ENCODE measurements around the gene CDK6.

Gene CDK6

GRCh38 chr7:92681633-92682032 lies 154.7 kb downstream of the CDK6 start:
- TF ChIP-seq SP1 (IDR thresholded peaks at IDR 0.05): no peak
- TF ChIP-seq CTBP1 (IDR thresholded peaks at IDR 0.05; ENCODE audit: borderline replicate concordance): no peak
- no peak for TF ChIP-seq TARDBP (IDR thresholded peaks at IDR 0.05)
- TF ChIP-seq ZNF384 (IDR thresholded peaks at IDR 0.05): no peak
- no peak for TF ChIP-seq FOXK2 (IDR thresholded peaks at IDR 0.05)
- TF ChIP-seq PKNOX1 (IDR thresholded peaks at IDR 0.05): no peak
- no peak for TF ChIP-seq BHLHE40 (IDR thresholded peaks at IDR 0.05; ENCODE audit: borderline replicate concordance)
- TF ChIP-seq FOXM1 (IDR thresholded peaks at IDR 0.05; ENCODE audit: borderline replicate concordance): no peak
- TF ChIP-seq LEF1 (IDR thresholded peaks at IDR 0.05; ENCODE audit: borderline replicate concordance): no peak
- no peak for TF ChIP-seq NFRKB (IDR thresholded peaks at IDR 0.05)
- TF ChIP-seq HDGF (IDR thresholded peaks at IDR 0.05; ENCODE audit: borderline replicate concordance): no peak
- ChIA-PET CTCF (no interaction called here), POLR2A (no interaction called here)
- no peak for DNase-seq (ENCODE audit: extremely low spot score)

- TF ChIP-seq HDGF (IDR thresholded peaks at IDR 0.05; ENCODE audit: borderline replicate concordance): no peak
- no peak for TF ChIP-seq BHLHE40 (IDR thresholded peaks at IDR 0.05; ENCODE audit: borderline replicate concordance)
- TF ChIP-seq ARNT (IDR thresholded peaks at IDR 0.05): no peak
- TF ChIP-seq FOXA1 (IDR thresholded peaks at IDR 0.05): no peak
- TF ChIP-seq SUZ12 (IDR thresholded peaks at IDR 0.05): no peak
- TF ChIP-seq FOXK2 (IDR thresholded peaks at IDR 0.05): no peak
- no peak for TF ChIP-seq FOXM1 (IDR thresholded peaks at IDR 0.05; ENCODE audit: borderline replicate concordance)
- POLR2A ChIA-PET: no interaction called here
- CTCF ChIA-PET: no interaction called here
- DNase-seq (ENCODE audit: extremely low spot score): no peak
These were observed 155.9 kb downstream of the CDK6 start for GRCh38 chr7:92680442-92680841.

DNA sequence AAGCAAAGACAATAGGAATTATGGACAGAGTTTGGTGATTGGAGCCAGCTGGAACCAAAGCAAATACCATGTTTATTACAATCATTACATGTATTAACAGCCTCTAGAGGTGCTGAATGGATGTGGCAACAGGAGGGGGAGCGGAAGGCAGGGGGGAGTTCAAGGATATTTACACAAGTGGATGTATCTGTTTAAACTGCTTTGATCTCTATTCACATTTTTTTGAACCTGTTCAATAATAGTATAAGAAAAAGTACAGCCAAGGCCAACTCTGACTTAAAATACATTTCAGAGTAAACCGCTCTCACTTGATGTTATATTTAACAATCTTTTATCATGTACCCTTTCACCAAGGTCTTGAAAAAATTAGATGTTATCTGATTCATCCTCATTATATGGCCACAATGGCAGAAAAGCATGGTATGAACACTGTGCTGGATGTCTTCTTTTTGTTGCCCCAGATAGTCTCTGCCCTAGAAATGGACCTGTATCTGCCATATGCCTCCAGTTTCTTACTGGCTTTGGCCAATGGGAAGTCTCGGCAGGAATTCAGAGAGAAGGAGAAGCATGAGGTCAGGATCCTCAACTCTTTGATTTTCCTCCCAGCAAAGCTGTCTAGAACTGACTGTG lies 158.0 kb downstream of the CDK6 start:
- no peak for DNase-seq (ENCODE audit: extremely low spot score)
- CTCF ChIA-PET: no interaction called here
- POLR2A ChIA-PET: no interaction called here
- no peak for TF ChIP-seq HDGF (IDR thresholded peaks at IDR 0.05; ENCODE audit: borderline replicate concordance)
- TF ChIP-seq ELF4 (IDR thresholded peaks at IDR 0.05): no peak
- TF ChIP-seq FOXK2 (IDR thresholded peaks at IDR 0.05): no peak
- TF ChIP-seq FOXM1 (IDR thresholded peaks at IDR 0.05; ENCODE audit: borderline replicate concordance): no peak
- TF ChIP-seq CTBP1 (IDR thresholded peaks at IDR 0.05; ENCODE audit: borderline replicate concordance): no peak
- TF ChIP-seq NFRKB (IDR thresholded peaks at IDR 0.05): no peak
- no peak for TF ChIP-seq FOXA1 (IDR thresholded peaks at IDR 0.05)
- TF ChIP-seq TARDBP (IDR thresholded peaks at IDR 0.05): no peak
- TF ChIP-seq SP1 (IDR thresholded peaks at IDR 0.05): no peak

GRCh38 chr7:92674379-92674778 lies 162.0 kb downstream of the CDK6 start:
- ChIA-PET CTCF (no interaction called here), POLR2A (interaction anchor here (0.5 kb wide), 1 partner anchor 9 kb away, joined by 3 read pairs; no protein-coding TSS in a partner anchor)
- no peak for TF ChIP-seq ZNF384 (IDR thresholded peaks at IDR 0.05)
- no peak for TF ChIP-seq HDGF (IDR thresholded peaks at IDR 0.05; ENCODE audit: borderline replicate concordance)
- TF ChIP-seq ARNT (IDR thresholded peaks at IDR 0.05): no peak
- TF ChIP-seq ELF4 (IDR thresholded peaks at IDR 0.05): no peak
- no peak for TF ChIP-seq SUZ12 (IDR thresholded peaks at IDR 0.05)
- TF ChIP-seq FOXK2 (IDR thresholded peaks at IDR 0.05): no peak
- TF ChIP-seq BHLHE40 (IDR thresholded peaks at IDR 0.05; ENCODE audit: borderline replicate concordance): no peak
- no peak for TF ChIP-seq FOXM1 (IDR thresholded peaks at IDR 0.05; ENCODE audit: borderline replicate concordance)
- TF ChIP-seq SP1 (IDR thresholded peaks at IDR 0.05): no peak
- TF ChIP-seq CTBP1 (IDR thresholded peaks at IDR 0.05; ENCODE audit: borderline replicate concordance): no peak
- no peak for TF ChIP-seq LEF1 (IDR thresholded peaks at IDR 0.05; ENCODE audit: borderline replicate concordance)
- no peak for TF ChIP-seq FOXA1 (IDR thresholded peaks at IDR 0.05)
- TF ChIP-seq PKNOX1 (IDR thresholded peaks at IDR 0.05): no peak
- TF ChIP-seq NFRKB (IDR thresholded peaks at IDR 0.05): no peak
- no peak for TF ChIP-seq TARDBP (IDR thresholded peaks at IDR 0.05)
- TF ChIP-seq L3MBTL2 (conservative IDR thresholded peaks at IDR 0.05): no peak
- DNase-seq (ENCODE audit: extremely low spot score): no peak

GRCh38 chr7:92671505-92672169 lies 164.7 kb downstream of the CDK6 start:
- TF ChIP-seq FOXK2 (IDR thresholded peaks at IDR 0.05) (no peak), FOXA1 (IDR thresholded peaks at IDR 0.05) (no peak), L3MBTL2 (conservative IDR thresholded peaks at IDR 0.05) (no peak), SUZ12 (IDR thresholded peaks at IDR 0.05) (no peak), SP1 (IDR thresholded peaks at IDR 0.05) (no peak), PKNOX1 (IDR thresholded peaks at IDR 0.05) (no peak), ARNT (IDR thresholded peaks at IDR 0.05) (no peak), HDGF (IDR thresholded peaks at IDR 0.05; ENCODE audit: borderline replicate concordance) (no peak), CTBP1 (IDR thresholded peaks at IDR 0.05; ENCODE audit: borderline replicate concordance) (no peak), FOXM1 (IDR thresholded peaks at IDR 0.05; ENCODE audit: borderline replicate concordance) (no peak)
- CTCF ChIA-PET: no interaction called here
- POLR2A ChIA-PET: no interaction called here
- DNase-seq (ENCODE audit: extremely low spot score): no peak

- TF ChIP-seq FOXK2 (IDR thresholded peaks at IDR 0.05): no peak
- no peak for DNase-seq (ENCODE audit: extremely low spot score)
- POLR2A ChIA-PET: no interaction called here
- CTCF ChIA-PET: no interaction called here
These were observed 166.0 kb downstream of the CDK6 start for GRCh38 chr7:92670204-92670851.
